Left kidney (tissue), 2 donors: ENCODE data around the gene INSC. TPM values are rescaled to one million over a fixed set of nuclear protein-coding genes. Genes with fewer than 3 reads are reported as not detected.

Source experiments
- DNase-seq: peaks from one replicate; pipeline ENCODE4 v3.0.0-alpha.2; 2013
- polyA plus RNA-seq: library from polyadenylated mRNA; unstranded; fragments of 120-200 nt; gene quantifications from one replicate; pipeline ENCODE4 v1.2.1, GENCODE V29; 2013; ENCODE audit not compliant: insufficient read length

INSC gene
- polyA plus RNA-seq, 1 donor = 0.73 TPM

- no peak for DNase-seq
Measured at GRCh38 chr11:15217416-15217815, 102.7 kb downstream of the INSC start.

GRCh38 chr11:15222777-15223176 is 108.1 kb downstream of the INSC start:
- no peak for DNase-seq

GRCh38 chr11:15223318-15223717 is 108.6 kb downstream of the INSC start:
- no peak for DNase-seq

GRCh38 chr11:15224466-15224865 is 109.7 kb downstream of the INSC start:
- no peak for DNase-seq

GRCh38 chr11:15227011-15227410 is 112.3 kb downstream of the INSC start:
- DNase-seq = no peak

- DNase-seq = no peak
Measured at GRCh38 chr11:15228331-15228849, 113.7 kb downstream of the INSC start.

GRCh38 chr11:15229069-15229468 is 114.3 kb downstream of the INSC start:
- no peak for DNase-seq

GRCh38 chr11:15232496-15232895 is 117.8 kb downstream of the INSC start:
- DNase-seq = no peak

- no peak for DNase-seq
Measured at GRCh38 chr11:15233371-15234165, 118.8 kb downstream of the INSC start.

- DNase-seq = no peak
Measured at GRCh38 chr11:15234796-15235195, 120.1 kb downstream of the INSC start.

GRCh38 chr11:15236559-15236958 is 121.8 kb downstream of the INSC start:
- no peak for DNase-seq

- no peak for DNase-seq
Measured at GRCh38 chr11:15238856-15239255, 124.1 kb downstream of the INSC start.

- DNase-seq = no peak
Measured at GRCh38 chr11:15248749-15249148, 134.0 kb downstream of the INSC start.

- peak; percentile 61 for DNase-seq
Measured at GRCh38 chr11:15258433-15259165, 143.9 kb downstream of the INSC start.

- DNase-seq = no peak
Measured at GRCh38 chr11:15266999-15267398, 152.3 kb downstream of the INSC start.

GRCh38 chr11:15268598-15268997 is 153.9 kb downstream of the INSC start:
- DNase-seq = no peak

GRCh38 chr11:15275141-15275540 is 160.4 kb downstream of the INSC start:
- no peak for DNase-seq

- DNase-seq = no peak
Measured at GRCh38 chr11:15276621-15277020, 161.9 kb downstream of the INSC start.

- no peak for DNase-seq
Measured at GRCh38 chr11:15278128-15278527, 163.4 kb downstream of the INSC start.

GRCh38 chr11:15280393-15280792 is 165.7 kb downstream of the INSC start:
- no peak for DNase-seq

- DNase-seq = no peak
Measured at GRCh38 chr11:15282754-15283153, 168.0 kb downstream of the INSC start.

- no peak for DNase-seq
Measured at GRCh38 chr11:15286465-15286864, 171.7 kb downstream of the INSC start.

- no peak for DNase-seq
Measured at GRCh38 chr11:15288863-15289262, 174.1 kb downstream of the INSC start.
